Rectal smooth muscle tissue (tissue), 1 donor: ENCODE results near the gene SEMA4D.

Experiments
- H3K27ac ChIP-seq: one replicate; pipeline ENCODE4 v1.7.0; 2013; ENCODE audit warnings: low read depth, low read length, inconsistent platforms
- H3K27me3 ChIP-seq: one replicate; pipeline ENCODE4 v1.7.0; 2013; ENCODE audit warnings: low read length; ENCODE audit not compliant: control insufficient read depth, insufficient read depth
- H3K36me3 ChIP-seq: one replicate; pipeline ENCODE4 v1.7.0; 2013; ENCODE audit warnings: low read length; ENCODE audit not compliant: control insufficient read depth, insufficient read depth
- H3K4me1 ChIP-seq: one replicate; pipeline ENCODE4 v1.7.0; 2013; ENCODE audit warnings: low read length; ENCODE audit not compliant: control insufficient read depth, insufficient read depth
- H3K4me3 ChIP-seq: one replicate; pipeline ENCODE4 v1.7.0; 2013; ENCODE audit warnings: low read length
- H3K9ac ChIP-seq: one replicate; pipeline ENCODE4 v1.7.0; 2013; ENCODE audit warnings: low read length

The SEMA4D gene

DNA sequence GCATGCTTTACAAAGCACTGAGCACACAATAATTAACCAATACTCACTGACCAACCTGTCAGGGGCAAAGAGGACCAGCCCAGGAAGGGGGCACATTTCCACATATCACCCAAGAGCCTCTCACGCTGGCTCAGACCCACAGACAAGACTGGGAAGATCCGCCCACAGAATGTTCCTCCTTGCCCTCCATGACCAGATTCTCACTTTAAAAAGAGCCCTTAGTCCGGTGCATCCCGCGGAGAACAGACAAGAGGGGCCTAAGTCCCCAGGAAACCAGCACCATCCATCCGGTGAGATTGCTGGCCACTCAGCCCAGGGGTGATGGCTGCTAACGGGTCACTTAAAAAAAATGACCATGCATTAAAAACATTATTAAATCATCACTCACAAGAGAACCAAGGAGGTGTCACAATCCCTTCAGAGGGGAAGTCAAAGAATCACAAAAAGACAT is 32.9 kb downstream of the SEMA4D start:
- no peaks in the 10 kb centered on the region for H3K36me3 ChIP-seq
- H3K4me3 ChIP-seq = no peak overlapping the region
- no peaks in the 10 kb centered on the region for H3K27me3 ChIP-seq
- H3K27ac ChIP-seq = no peak overlapping the region
- no peaks in the 10 kb centered on the region for H3K4me1 ChIP-seq
- no peak overlapping the region for H3K9ac ChIP-seq

DNA sequence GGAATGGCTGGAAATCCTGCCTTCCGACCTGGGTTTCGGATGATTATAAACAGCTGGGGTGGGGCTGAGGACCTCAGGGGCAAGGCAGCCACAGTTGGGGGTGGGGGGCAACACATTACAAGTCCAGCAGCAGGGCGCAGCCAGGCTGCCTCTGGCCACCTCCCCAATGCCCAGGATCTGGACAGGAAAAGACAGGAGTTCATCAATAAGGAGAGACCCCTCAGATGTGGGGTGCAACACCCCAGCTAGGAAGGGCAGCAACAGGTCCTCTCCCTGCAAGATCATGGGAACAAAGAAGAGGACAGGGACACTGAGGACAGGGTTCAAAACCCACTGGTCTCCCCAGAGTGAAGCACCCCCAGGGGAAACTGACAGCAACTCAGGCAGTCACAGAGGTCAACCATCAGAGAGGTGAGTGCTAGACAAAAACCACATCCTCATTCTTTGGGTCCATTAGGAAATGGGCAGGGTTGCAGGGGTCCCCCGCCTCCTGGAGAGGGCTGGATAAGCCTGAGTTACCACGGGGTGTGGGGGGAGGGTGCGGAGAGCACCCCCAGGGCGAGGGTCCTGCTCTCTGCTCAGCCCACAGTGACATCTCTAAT is 33.5 kb downstream of the SEMA4D start:
- H3K4me1 ChIP-seq = no peaks in the 10 kb centered on the region

GRCh38 chr9:89462817-89463683 is 34.9 kb downstream of the SEMA4D start:
- Histone ChIP-seq H3K4me1 (no peaks in the 10 kb centered on the region), H3K27me3 (no peaks in the 10 kb centered on the region), H3K9ac (no peak overlapping the region), H3K36me3 (no peaks in the 10 kb centered on the region), H3K27ac (no peak overlapping the region), H3K4me3 (no peak overlapping the region)

More for the DNA sequence above, 33.5 kb downstream of the SEMA4D start:
- no peak overlapping the region for H3K9ac ChIP-seq
- no peaks in the 10 kb centered on the region for H3K27me3 ChIP-seq
- H3K36me3 ChIP-seq = no peaks in the 10 kb centered on the region
- no peak overlapping the region for H3K27ac ChIP-seq
- no peak overlapping the region for H3K4me3 ChIP-seq

DNA sequence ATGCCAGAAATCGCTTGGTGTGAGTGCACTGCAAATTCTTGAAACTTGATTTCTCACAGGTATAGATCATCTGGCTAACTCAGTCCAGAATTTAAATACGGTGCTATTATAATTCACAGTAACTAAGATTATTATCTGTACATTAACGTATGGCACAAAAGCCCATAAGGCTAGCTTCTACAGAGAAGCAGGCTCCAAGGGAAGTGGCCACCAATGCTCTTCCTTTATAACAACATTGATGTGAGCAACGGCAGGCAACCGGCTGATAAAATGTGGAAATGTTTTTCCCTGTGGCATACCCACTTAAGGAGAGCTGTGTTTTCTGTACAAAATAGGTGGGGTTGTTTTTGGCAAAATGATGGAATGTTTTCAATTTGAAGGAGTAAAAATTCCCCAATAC is 35.7 kb downstream of the SEMA4D start:
- H3K9ac ChIP-seq = no peak overlapping the region
- no peaks in the 10 kb centered on the region for H3K27me3 ChIP-seq
- no peak overlapping the region for H3K27ac ChIP-seq
- H3K4me1 ChIP-seq = no peaks in the 10 kb centered on the region
- no peak overlapping the region for H3K4me3 ChIP-seq
- no peaks in the 10 kb centered on the region for H3K36me3 ChIP-seq

DNA sequence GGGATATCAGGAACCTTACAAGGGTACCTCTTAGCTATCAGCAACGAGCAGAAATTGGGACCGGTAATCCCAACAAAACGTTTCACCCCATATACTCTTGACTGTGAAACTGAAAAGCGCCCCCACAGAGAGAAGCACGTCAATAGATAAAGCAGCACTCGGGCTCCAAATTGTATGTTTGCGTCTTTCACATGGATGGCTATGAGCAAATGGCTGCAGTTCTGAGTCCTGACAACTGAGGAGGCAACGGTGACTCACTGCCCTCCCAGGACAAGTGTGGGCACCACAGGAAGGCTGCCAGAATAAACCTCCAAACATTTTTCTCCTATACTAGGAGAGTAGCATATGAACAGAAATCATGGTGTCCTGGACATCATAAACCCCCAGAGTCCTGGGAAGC is 36.6 kb downstream of the SEMA4D start:
- Histone ChIP-seq H3K27me3 (no peaks in the 10 kb centered on the region), H3K4me3 (no peak overlapping the region), H3K36me3 (no peaks in the 10 kb centered on the region), H3K27ac (no peak overlapping the region), H3K4me1 (no peaks in the 10 kb centered on the region), H3K9ac (no peak overlapping the region)

DNA sequence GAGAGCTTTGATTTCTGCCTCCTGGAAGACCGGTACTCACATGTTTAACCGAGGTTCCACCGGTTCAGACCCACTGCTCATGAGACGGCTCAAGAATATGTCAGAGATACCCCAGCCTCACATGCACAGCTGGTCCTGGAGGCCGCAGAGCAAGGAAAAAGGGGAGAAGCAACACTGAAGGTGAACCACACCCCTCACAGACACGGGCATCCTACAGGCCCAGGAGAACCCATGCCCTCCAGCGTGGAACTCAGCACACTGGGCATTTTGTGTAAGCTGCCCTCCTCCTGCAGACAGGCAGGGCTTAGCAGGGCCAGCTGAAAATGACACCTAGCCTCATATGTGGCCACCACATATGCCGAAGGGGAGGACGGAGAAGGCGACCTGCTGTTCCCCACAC is 37.4 kb downstream of the SEMA4D start:
- Histone ChIP-seq H3K27me3 (no peaks in the 10 kb centered on the region), H3K4me1 (no peaks in the 10 kb centered on the region), H3K4me3 (no peak overlapping the region), H3K27ac (no peak overlapping the region), H3K9ac (no peak overlapping the region), H3K36me3 (no peaks in the 10 kb centered on the region)

GRCh38 chr9:89458768-89459496 is 39.0 kb downstream of the SEMA4D start:
- Histone ChIP-seq H3K9ac (no peak overlapping the region), H3K27ac (no peak overlapping the region), H3K27me3 (no peaks in the 10 kb centered on the region), H3K4me3 (no peak overlapping the region), H3K36me3 (no peaks in the 10 kb centered on the region), H3K4me1 (no peaks in the 10 kb centered on the region)

- no peaks in the 10 kb centered on the region for H3K4me1 ChIP-seq
- no peak overlapping the region for H3K9ac ChIP-seq
- H3K27ac ChIP-seq = no peak overlapping the region
Measured at GRCh38 chr9:89457376-89457855, 40.5 kb downstream of the SEMA4D start.

GRCh38 chr9:89455356-89455824 is 42.5 kb downstream of the SEMA4D start:
- H3K9ac ChIP-seq = no peak overlapping the region
- H3K27ac ChIP-seq = no peak overlapping the region
- H3K36me3 ChIP-seq = no peaks in the 10 kb centered on the region
- no peak overlapping the region for H3K4me3 ChIP-seq
- H3K27me3 ChIP-seq = no peaks in the 10 kb centered on the region
- no peaks in the 10 kb centered on the region for H3K4me1 ChIP-seq

More at GRCh38 chr9:89457376-89457855, 40.5 kb downstream of the SEMA4D start:
- Histone ChIP-seq H3K27me3 (no peaks in the 10 kb centered on the region), H3K36me3 (no peaks in the 10 kb centered on the region), H3K4me3 (no peak overlapping the region)

DNA sequence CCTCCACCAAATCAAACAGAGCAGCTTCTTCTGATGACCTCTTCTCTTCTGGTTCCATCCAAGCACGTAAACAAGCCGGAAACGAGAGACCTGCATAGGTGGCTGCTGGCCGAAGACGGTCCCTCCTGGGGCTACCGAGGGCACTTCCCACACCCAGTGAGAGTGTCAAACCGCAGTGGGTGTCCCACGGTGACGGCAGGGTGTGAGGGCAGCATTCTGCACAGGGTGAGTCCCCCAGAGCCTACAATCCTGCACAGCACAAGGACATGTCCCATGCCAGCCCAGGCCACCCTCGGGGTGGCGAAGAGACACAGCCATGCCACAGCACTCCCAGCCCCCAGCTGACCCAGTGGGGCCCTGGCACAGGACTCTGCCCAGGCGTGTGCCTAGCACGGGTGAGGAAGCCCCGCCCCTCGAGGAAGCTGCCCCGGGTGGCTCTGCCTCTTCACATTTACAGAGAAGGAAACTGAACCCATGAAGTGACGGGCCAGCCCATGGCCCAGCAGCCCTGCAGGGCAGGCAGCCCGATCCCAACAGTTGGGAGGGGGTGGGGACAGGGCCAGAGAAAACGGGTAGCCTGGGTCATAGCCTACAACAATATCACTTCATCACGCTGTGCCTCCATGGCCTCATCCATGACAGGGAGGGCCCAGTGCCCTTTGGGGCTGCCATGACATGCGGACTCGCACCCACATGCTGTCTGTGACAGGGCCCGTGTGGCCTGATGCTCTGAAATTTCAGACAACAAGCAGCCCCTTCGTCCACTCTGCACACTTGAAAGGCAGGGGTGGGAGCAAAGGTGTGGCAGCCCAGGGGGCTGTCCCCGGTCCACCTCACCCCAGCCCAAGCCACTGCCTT is 43.2 kb downstream of the SEMA4D start:
- Histone ChIP-seq H3K4me3 (no peak overlapping the region), H3K36me3 (no peaks in the 10 kb centered on the region), H3K27ac (no peak overlapping the region), H3K9ac (no peak overlapping the region), H3K27me3 (no peaks in the 10 kb centered on the region), H3K4me1 (no peaks in the 10 kb centered on the region)

- H3K36me3 ChIP-seq = no peaks in the 10 kb centered on the region
- no peak overlapping the region for H3K9ac ChIP-seq
- no peak overlapping the region for H3K27ac ChIP-seq
- no peak overlapping the region for H3K4me3 ChIP-seq
- H3K27me3 ChIP-seq = no peaks in the 10 kb centered on the region
- no peaks in the 10 kb centered on the region for H3K4me1 ChIP-seq
Measured at GRCh38 chr9:89453452-89453851, 44.5 kb downstream of the SEMA4D start.
